DND-41 (cell line): Measurements from ENCODE around the gene TSPAN1.

Source experiments
- ATAC-seq: fragments of 200-7000 bp; cut with Tn5 transposase; 3 replicates; pipeline ENCODE4 v1.9.1; 2021; ENCODE audit warnings: low read depth; ENCODE audit not compliant: insufficient read depth
- DNase-seq: peaks from one replicate; pipeline ENCODE4 v3.0.0-alpha.2; 2020
- H2AFZ ChIP-seq: 2 replicates; pipeline ENCODE4 v1.6.0; 2012; ENCODE audit warnings: low read depth, low read length
- H3K27ac ChIP-seq: 2 replicates; pipeline ENCODE4 v1.5.1; 2012; ENCODE audit warnings: low read length, inconsistent platforms
- H3K27me3 ChIP-seq: fragments of 200-600 bp; sonication (generic); 2 replicates; pipeline ENCODE4 v1.6.0; 2012; ENCODE audit warnings: low read length, mild to moderate bottlenecking, inconsistent platforms; ENCODE audit not compliant: insufficient read depth, poor library complexity
- H3K36me3 ChIP-seq: 2 replicates; pipeline ENCODE4 v1.5.1; 2012; ENCODE audit warnings: low read length, inconsistent platforms; ENCODE audit not compliant: insufficient read depth
- H3K4me1 ChIP-seq: 2 replicates; pipeline ENCODE4 v1.5.1; 2012; ENCODE audit warnings: mild to moderate bottlenecking, low read length; ENCODE audit not compliant: insufficient read depth
- H3K4me2 ChIP-seq: 2 replicates; pipeline ENCODE4 v1.6.0; 2012; ENCODE audit warnings: mild to moderate bottlenecking, moderate library complexity, low read length, inconsistent platforms; ENCODE audit not compliant: insufficient read depth
- H3K4me3 ChIP-seq, 2 experiments: fragments of 200-600 bp in 1 of 2; shearing (Covaris generic) in 1 of 2; 2 replicates each; pipeline ENCODE4 v1.5.1; 2012 to 2016; ENCODE audit warnings: inconsistent platforms in 2 of 2, low read length in 2 of 2, mild to moderate bottlenecking in 2 of 2, low read depth in 1 of 2, moderate library complexity in 1 of 2
- H3K79me2 ChIP-seq: 2 replicates; pipeline ENCODE4 v1.6.0; 2012; ENCODE audit warnings: low read length, inconsistent platforms; ENCODE audit not compliant: insufficient read depth
- H3K9ac ChIP-seq: 2 replicates; pipeline ENCODE4 v1.6.0; 2012; ENCODE audit warnings: low read depth, mild to moderate bottlenecking, inconsistent platforms, low read length, moderate library complexity
- H3K9me3 ChIP-seq: 2 replicates; pipeline ENCODE4 v1.5.1; 2012; ENCODE audit warnings: low read length, moderate library complexity, mild to moderate bottlenecking, inconsistent platforms; ENCODE audit not compliant: insufficient read depth, severe bottlenecking
- H4K20me1 ChIP-seq: 2 replicates; pipeline ENCODE4 v1.6.0; 2012; ENCODE audit warnings: low read length; ENCODE audit not compliant: insufficient read depth
- CTCF ChIP-seq: IDR thresholded peaks from 2 replicates; pipeline ENCODE4 v1.5.1; 2012; ENCODE audit warnings: borderline replicate concordance, low read length, moderate library complexity, mild to moderate bottlenecking; ENCODE audit not compliant: poor library complexity, severe bottlenecking; ENCODE audit errors: extremely low read depth
- EZH2 ChIP-seq: IDR thresholded peaks from 3 replicates; pipeline ENCODE4 v1.6.1; 2012; ENCODE audit warnings: borderline replicate concordance, low read depth, mild to moderate bottlenecking, moderate library complexity, low read length, inconsistent platforms; ENCODE audit not compliant: severe bottlenecking

TSPAN1 gene

GRCh38 chr1:46169811-46170454, 5.0 kb upstream of the TSPAN1 start:
- no peak overlapping the region for H3K4me3 ChIP-seq
- no peaks in the 10 kb centered on the region for H3K79me2 ChIP-seq
- H3K4me1 ChIP-seq: no peaks in the 10 kb centered on the region
- no peak for DNase-seq
- H3K27ac ChIP-seq: no peak overlapping the region
- no peak overlapping the region for H3K9ac ChIP-seq
- no peaks in the 10 kb centered on the region for H3K9me3 ChIP-seq
- H3K36me3 ChIP-seq: no peaks in the 10 kb centered on the region
- no peaks in the 10 kb centered on the region for H4K20me1 ChIP-seq
- no peaks in the 10 kb centered on the region for H3K27me3 ChIP-seq
- ATAC-seq: no peak
- no peak overlapping the region for H2AFZ ChIP-seq
- H3K4me2 ChIP-seq: no peak overlapping the region
- no peak for TF ChIP-seq EZH2
- no peak for TF ChIP-seq CTCF

- no peaks in the 10 kb centered on the region for H3K79me2 ChIP-seq
- H2AFZ ChIP-seq: no peak overlapping the region
- ATAC-seq (no peak), DNase-seq (no peak)
- no peak for TF ChIP-seq EZH2
- no peak for TF ChIP-seq CTCF
- H3K4me3 ChIP-seq: no peak overlapping the region
- no peak overlapping the region for H3K4me2 ChIP-seq
- H3K36me3 ChIP-seq: no peaks in the 10 kb centered on the region
- H3K9ac ChIP-seq: no peak overlapping the region
- H3K27me3 ChIP-seq: no peaks in the 10 kb centered on the region
- H3K27ac ChIP-seq: no peak overlapping the region
- no peaks in the 10 kb centered on the region for H4K20me1 ChIP-seq
- H3K4me1 ChIP-seq: no peaks in the 10 kb centered on the region
- H3K9me3 ChIP-seq: no peaks in the 10 kb centered on the region
Measured at GRCh38 chr1:46171351-46171750, 3.5 kb upstream of the TSPAN1 start.

GRCh38 chr1:46171871-46172270, 3.0 kb upstream of the TSPAN1 start:
- no peak overlapping the region for H3K4me2 ChIP-seq
- H3K9me3 ChIP-seq: no peaks in the 10 kb centered on the region
- no peaks in the 10 kb centered on the region for H3K36me3 ChIP-seq
- no peaks in the 10 kb centered on the region for H3K27me3 ChIP-seq
- H3K27ac ChIP-seq: no peak overlapping the region
- TF ChIP-seq EZH2: no peak
- no peak for TF ChIP-seq CTCF
- H3K4me1 ChIP-seq: no peaks in the 10 kb centered on the region
- no peak overlapping the region for H2AFZ ChIP-seq
- no peak for ATAC-seq
- no peak overlapping the region for H3K9ac ChIP-seq
- H3K79me2 ChIP-seq: no peaks in the 10 kb centered on the region
- no peak overlapping the region for H3K4me3 ChIP-seq
- no peaks in the 10 kb centered on the region for H4K20me1 ChIP-seq
- no peak for DNase-seq

- no peak for TF ChIP-seq CTCF
- no peak for TF ChIP-seq EZH2
Measured at GRCh38 chr1:46172321-46172720, 2.6 kb upstream of the TSPAN1 start.

More at GRCh38 chr1:46172321-46172720, 2.6 kb upstream of the TSPAN1 start:
- no peak for ATAC-seq
- no peaks in the 10 kb centered on the region for H3K4me1 ChIP-seq
- no peak for DNase-seq
- no peaks in the 10 kb centered on the region for H3K9me3 ChIP-seq
- H3K79me2 ChIP-seq: no peaks in the 10 kb centered on the region
- no peaks in the 10 kb centered on the region for H4K20me1 ChIP-seq
- H3K9ac ChIP-seq: no peak overlapping the region
- H3K4me3 ChIP-seq: no peak overlapping the region
- H3K27me3 ChIP-seq: no peaks in the 10 kb centered on the region
- H2AFZ ChIP-seq: no peak overlapping the region
- H3K27ac ChIP-seq: no peak overlapping the region
- no peaks in the 10 kb centered on the region for H3K36me3 ChIP-seq
- no peak overlapping the region for H3K4me2 ChIP-seq
